GM18909 (cell line): ENCODE results near the gene CILP.
A peak's percentile ranks its signal among the peaks of the same experiment; 100 is the strongest.
"Not testable (repeated sequence)": the region's sequence is repeated elsewhere in the genome, so short reads cannot be mapped to it uniquely, and the experiment has no call there.

Experiments
- ATAC-seq: cut with Tn5 transposase; IDR thresholded peaks from one replicate; pipeline ENCODE4 v1.9.1; 2021; ENCODE audit warnings: mild to moderate bottlenecking; ENCODE audit not compliant: unreplicated experiment, poor library complexity

Gene CILP

GRCh38 chr15:65198571-65198970 lies 12.7 kb downstream of the CILP start:
- ATAC-seq = no peak

- ATAC-seq = no peak
These were observed 14.0 kb downstream of the CILP start for GRCh38 chr15:65197337-65197645.

GRCh38 chr15:65196637-65197336 lies 14.5 kb downstream of the CILP start:
- ATAC-seq = no peak

DNA sequence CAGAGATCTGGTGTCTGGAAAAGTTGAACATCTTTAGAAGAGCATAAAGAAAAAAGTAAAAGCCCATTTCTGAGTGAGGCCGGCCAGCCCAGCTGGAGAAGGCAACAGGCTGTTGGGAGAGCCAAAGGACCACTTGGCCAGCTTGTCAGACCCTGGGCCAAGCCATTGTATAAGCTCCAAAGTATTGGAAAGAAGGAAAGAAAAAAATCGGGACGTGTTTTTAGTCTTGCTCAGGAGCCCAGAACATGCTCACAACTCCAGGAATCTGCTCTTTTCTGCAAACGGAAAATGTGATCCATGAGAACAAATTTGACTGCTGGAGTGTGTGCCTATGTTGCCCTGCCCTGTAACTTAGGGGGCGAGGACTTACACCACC lies 15.7 kb downstream of the CILP start:
- no peak for ATAC-seq

- no peak for ATAC-seq
These were observed 16.3 kb downstream of the CILP start for GRCh38 chr15:65194826-65195547.

DNA sequence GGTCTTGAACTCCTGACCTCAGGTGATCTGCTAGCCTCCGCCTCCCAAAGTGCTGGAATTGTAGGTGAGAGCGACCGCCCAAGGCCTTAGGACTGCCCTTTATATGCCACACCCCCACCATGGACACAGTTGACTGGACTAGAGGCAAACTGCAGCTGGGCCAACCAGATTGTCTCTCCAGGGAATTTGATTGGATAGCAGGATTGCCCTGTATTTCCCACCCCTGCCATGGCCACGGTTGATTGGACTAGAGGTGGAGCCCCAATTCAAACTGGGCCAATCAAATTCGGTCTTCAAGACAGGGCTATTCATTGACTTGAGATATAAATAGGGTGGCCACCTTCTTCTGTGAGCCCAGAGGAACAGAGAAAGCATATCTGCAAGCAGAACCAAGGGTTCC lies 19.3 kb downstream of the CILP start:
- ATAC-seq = no peak

DNA sequence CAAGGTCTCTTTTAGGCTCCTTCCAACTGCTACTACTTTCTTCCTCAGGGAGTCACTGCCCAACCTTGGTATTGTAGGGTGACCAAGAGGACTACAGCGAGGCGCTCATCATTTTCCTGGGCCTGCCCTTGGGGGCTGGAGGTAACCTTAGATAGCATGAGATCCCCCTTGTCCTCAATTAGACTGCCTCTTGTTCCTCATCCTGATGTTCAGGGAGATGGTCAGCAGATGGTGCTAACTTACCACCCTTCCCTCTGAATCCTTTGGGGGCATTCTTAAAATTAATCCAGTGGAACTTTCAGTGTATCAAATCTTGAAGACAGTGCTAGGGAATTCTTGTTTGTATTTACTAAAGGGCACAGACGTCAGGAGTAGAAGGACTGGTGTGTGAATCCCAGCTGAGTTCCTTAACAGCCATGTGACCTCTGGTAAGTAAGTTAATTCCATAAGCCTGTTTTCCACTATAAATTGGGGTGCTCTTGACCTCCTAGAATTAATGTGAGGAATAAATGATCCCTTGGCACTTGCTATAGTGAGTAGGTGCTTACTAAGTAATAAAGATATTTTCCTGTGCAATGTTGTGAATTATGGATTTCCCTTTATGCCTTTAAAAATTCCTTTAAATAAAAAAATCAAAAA lies 22.1 kb downstream of the CILP start:
- ATAC-seq = no peak

GRCh38 chr15:65188472-65188871 lies 22.8 kb downstream of the CILP start:
- ATAC-seq = not testable (repeated sequence)

DNA sequence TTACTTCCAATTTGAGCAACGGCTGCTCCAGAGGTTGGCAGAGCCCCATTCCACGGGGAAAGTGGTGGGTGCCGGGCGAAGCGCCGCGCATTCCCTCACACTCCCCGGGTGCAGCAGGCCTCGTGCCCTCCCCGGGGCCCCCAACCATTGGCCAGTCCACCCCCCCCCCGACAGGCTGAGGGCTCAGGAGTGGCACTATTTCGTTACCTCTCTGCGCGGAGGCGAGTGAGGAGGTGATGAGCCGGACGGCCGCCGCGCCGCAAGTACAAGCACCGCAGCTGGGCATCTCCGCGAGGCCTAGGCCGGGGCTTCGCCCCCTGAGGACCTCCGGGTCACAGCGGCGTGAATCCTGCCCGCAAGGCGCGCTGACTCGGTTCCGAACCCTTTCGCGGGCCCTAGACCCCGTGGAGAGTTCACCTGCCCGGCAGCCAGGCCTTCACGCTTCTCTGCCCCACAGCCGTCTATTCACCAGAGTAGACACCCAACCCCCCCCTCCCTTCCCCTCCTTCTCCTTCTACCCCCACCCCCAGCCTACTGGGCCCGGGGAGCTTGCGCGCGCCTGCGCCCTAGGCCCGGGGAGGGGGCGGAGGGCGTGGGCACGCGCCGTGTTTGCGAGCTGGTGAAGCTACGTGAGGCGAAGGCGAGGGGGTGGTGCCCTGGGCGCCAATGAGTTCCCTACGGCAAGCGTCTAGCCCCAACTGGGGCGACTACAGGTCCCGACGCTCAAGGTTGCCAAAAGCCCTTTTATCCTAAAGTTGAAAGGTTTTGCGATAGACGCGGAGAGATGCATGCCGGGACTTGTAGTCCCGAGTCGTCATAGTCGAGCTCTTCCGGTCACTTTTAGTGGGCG lies 26.2 kb downstream of the CILP start, which contains the start of gene CLPX:
TSS of gene CLPX (minus strand) at position 475 of the 850 bp plus-strand sequence. CDS start at position 286, 189 bp downstream.
- ATAC-seq = peak; percentile 80

DNA sequence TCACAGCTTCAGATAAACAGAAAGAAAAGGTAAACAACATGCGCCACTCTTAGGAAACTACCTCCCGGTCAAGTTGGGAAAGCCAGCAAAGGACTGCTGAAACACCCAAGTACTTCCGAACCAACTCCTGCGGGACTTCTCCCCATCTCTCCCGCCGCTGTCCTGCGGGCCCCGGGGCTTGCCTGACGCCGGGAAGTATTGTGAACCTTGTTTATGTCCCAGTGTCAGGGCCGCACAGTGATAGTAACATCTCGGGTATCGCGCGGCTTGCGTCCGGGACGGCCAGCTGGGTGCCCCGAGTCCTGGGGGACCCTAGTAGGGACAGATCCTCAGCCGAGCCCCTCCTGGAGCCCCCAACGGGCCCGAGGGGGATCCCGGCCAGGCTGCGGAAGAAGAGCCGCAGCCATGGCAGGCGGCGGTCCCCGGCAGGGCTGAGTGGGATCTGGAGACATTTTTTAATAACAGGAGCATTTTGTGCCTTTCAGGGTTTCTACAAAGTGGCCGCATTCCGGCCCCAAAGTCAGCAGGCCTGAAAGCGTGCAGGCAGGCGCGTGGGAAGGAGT lies 26.9 kb downstream of the CILP start:
- ATAC-seq = peak; percentile 27

DNA sequence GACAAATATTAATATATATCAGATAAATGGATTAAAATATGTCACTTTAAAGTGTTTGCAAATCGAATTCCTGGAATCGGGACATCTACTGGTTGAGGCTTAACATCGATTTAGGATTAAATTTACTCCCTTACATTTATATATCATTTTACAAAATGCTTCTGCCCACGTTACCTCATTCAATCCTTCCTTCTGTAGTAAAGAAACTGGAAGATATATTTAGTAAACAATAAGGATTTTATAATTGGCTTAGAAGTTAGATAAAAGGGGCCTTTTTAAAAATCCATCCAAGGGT lies 27.5 kb downstream of the CILP start:
- no peak for ATAC-seq

- no peak for ATAC-seq
These were observed 28.7 kb downstream of the CILP start for GRCh38 chr15:65182538-65182937.

GRCh38 chr15:65181582-65182353 lies 29.5 kb downstream of the CILP start:
- ATAC-seq = not testable (repeated sequence)

DNA sequence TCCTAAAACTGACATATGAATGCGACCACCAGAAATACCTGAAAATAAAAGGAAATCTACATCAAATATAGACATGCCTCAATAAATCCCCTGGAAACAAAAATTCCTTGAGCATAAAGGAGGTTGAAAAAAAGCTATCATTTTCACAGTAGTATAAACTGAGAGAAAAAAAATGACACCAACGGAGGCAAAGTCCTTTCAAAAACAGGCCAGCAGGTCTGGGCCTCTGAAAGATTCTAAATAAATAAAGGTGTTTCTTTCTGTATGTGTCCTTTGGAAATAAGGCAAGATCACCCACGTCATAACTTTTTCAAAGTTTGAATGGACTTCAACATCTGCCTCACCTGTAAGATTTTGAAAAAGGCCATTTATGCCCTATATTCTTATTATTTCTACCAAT lies 31.1 kb downstream of the CILP start:
- no peak for ATAC-seq

GRCh38 chr15:65177901-65178300 lies 33.4 kb downstream of the CILP start:
- no peak for ATAC-seq

GRCh38 chr15:65176056-65176455 lies 35.2 kb downstream of the CILP start:
- ATAC-seq = no peak

DNA sequence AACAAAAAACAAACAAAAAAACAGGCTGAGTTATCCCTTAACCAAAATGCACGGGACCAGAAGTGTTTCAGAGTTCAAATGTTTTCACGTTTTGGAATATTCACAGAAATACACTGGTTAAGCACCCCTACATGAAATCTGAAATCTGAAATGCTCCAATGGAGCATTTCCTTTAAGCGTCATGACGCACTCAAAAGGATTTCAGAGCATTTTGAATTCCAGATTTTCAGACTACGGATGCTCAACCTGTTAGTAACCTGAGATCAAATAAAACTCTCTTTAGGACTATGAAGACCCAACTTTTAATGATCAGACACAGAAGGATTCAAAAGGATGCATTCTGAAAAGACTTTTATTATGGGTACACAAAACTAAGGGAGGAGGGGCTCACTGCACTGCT lies 35.8 kb downstream of the CILP start:
- no peak for ATAC-seq

- no peak for ATAC-seq
These were observed 36.8 kb downstream of the CILP start for GRCh38 chr15:65174509-65174908.

- no peak for ATAC-seq
These were observed 38.7 kb downstream of the CILP start for GRCh38 chr15:65172531-65172930.

GRCh38 chr15:65171428-65171827 lies 39.8 kb downstream of the CILP start:
- ATAC-seq = no peak
